Measurements from ENCODE around the gene ABHD17C.
A peak's percentile ranks its signal among the peaks of the same experiment; 100 is the strongest.

The ABHD17C gene

GRCh38 chr15:80706161-80706560 is 11.1 kb downstream of the ABHD17C start:
- TF ChIP-seq CTCF (IDR thresholded peaks at IDR 0.05; ENCODE audit: insufficient read depth, low read depth, low read length, missing control alignments): no peak
- H3K4me3 ChIP-seq (ENCODE audit: low read length): no peak overlapping the region
- DNase-seq (ENCODE audit: low read depth): no peak

- TF ChIP-seq CTCF (IDR thresholded peaks at IDR 0.05; ENCODE audit: insufficient read depth, low read depth, low read length, missing control alignments): no peak
- no peak overlapping the region for H3K4me3 ChIP-seq (ENCODE audit: low read length)
These were observed 14.4 kb downstream of the ABHD17C start for GRCh38 chr15:80709542-80709941.

DNA sequence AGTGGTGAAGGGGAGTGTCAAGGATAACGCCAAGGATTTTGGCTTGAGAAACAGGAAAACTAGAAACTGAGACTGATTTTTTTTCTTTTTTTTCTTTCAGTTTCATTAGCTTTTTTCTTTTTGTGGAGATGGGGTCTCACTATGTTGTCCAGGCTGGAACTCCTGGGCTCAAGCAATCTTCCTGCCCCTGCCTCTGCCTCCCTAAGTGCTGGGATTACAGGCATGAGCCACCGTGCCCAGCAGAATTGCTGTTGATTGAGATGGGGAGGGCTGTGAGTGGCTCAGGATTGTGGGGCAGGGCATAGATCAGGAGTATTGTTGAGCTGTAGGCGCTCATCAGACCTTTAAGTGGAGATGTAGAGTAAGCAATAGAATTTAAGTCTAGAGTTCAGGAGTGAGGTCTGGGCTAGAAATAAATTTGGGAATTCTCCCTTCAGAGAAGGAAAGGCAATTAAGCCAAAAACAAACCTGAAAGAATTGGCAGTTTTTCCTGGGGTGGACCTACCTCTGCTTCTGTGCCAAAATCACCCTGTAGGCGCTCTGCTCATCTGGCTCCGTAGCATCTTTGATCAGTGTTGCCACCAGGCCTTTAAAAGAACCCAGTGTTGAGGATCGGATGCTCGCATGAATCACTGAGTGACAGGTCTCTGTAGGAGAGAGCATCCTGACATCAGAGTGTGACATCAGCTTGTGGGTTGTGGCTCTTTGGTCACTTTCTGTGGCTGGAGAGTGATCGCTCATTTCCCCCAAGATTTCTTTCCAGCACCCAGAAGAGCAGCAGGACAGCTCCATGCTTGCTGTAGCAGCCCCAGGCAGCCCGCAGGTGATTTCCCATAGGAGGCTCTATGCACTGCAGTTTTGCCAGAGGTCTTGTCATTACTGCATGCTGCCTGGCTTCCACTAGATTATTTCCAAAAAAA is 15.8 kb downstream of the ABHD17C start:
- H3K4me3 ChIP-seq (ENCODE audit: low read length): no peak overlapping the region
- DNase-seq (ENCODE audit: low read depth): peak; percentile 49
- TF ChIP-seq CTCF (IDR thresholded peaks at IDR 0.05; ENCODE audit: insufficient read depth, low read depth, low read length, missing control alignments): no peak

More at GRCh38 chr15:80709542-80709941, 14.4 kb downstream of the ABHD17C start:
- peak; percentile 89 for DNase-seq (ENCODE audit: low read depth)

GRCh38 chr15:80711886-80712285 is 16.8 kb downstream of the ABHD17C start:
- no peak for TF ChIP-seq CTCF (IDR thresholded peaks at IDR 0.05; ENCODE audit: insufficient read depth, low read depth, low read length, missing control alignments)
- no peak for DNase-seq (ENCODE audit: low read depth)
- no peak overlapping the region for H3K4me3 ChIP-seq (ENCODE audit: low read length)

- TF ChIP-seq CTCF (IDR thresholded peaks at IDR 0.05; ENCODE audit: insufficient read depth, low read depth, low read length, missing control alignments): no peak
- DNase-seq (ENCODE audit: low read depth): no peak
These were observed 17.8 kb downstream of the ABHD17C start for GRCh38 chr15:80712956-80713355.

DNA sequence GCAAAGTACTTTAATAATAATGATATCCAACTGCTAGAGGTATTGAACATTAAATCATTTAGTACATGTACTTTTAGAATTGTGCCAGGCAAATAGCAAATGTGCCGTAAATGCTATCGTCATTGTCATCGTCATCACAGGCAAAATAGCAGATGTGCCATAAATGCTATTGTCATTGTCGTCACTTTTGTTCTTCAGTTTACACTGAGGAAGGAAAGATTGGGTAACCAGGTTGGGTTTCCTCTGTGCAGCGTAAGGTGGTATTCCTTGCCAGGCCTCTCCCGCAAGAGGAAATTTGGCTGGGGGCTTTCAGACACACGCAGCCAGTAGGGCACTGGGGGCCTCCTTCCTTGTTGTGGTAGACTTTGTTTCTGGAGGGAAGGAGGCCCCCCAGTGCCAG is 26.4 kb downstream of the ABHD17C start:
- TF ChIP-seq CTCF (IDR thresholded peaks at IDR 0.05; ENCODE audit: insufficient read depth, low read depth, low read length, missing control alignments): no peak
- no peak for DNase-seq (ENCODE audit: low read depth)
- H3K4me3 ChIP-seq (ENCODE audit: low read length): no peak overlapping the region

More at GRCh38 chr15:80712956-80713355, 17.8 kb downstream of the ABHD17C start:
- H3K4me3 ChIP-seq (ENCODE audit: low read length): no peak overlapping the region
